HepG2 (cell line): Measurements from ENCODE around the gene FBXO2. TPM values are rescaled to one million over a fixed set of nuclear protein-coding genes. Genes with fewer than 3 reads are reported as not detected.

Experiments
- CC2D1A ChIP-seq: sonication (generic); formaldehyde crosslinking; IDR thresholded peaks from 2 replicates; pipeline ENCODE4 v1.8.1; 2023; ENCODE audit warnings: mild to moderate bottlenecking, missing genetic modification reagents
- EEA1 ChIP-seq: sonication (generic); formaldehyde crosslinking; IDR thresholded peaks from 2 replicates; pipeline ENCODE4 v1.5.1; 2020; ENCODE audit warnings: mild to moderate bottlenecking, missing genetic modification reagents, borderline replicate concordance
- EP300 ChIP-seq, 3 experiments: sonication (generic) in 1 of 3; formaldehyde crosslinking in 1 of 3; IDR thresholded peaks; 2 replicates each; pipeline versions ENCODE4 v1.5.1 to v1.6.1; 2011 to 2020; ENCODE audit warnings: low read depth in 2 of 3, low read length in 2 of 3, borderline replicate concordance in 1 of 3, improper control_type of control experiment in 1 of 3, mild to moderate bottlenecking in 1 of 3, missing genetic modification reagents in 1 of 3, moderate library complexity in 1 of 3
- HDAC6 ChIP-seq: fragments of 200-600 bp; sonication (generic); IDR thresholded peaks from 2 replicates; pipeline ENCODE4 v1.7.0; 2017; ENCODE audit warnings: mild to moderate bottlenecking, antibody characterized with exemption, low read length, low read depth
- MED13 ChIP-seq: sonication (generic); formaldehyde crosslinking; IDR thresholded peaks from 2 replicates; pipeline ENCODE4 v1.5.0; 2020; ENCODE audit warnings: missing genetic modification reagents
- SALL2 ChIP-seq: sonication (generic); formaldehyde crosslinking; IDR thresholded peaks from 2 replicates; pipeline ENCODE4 v1.8.1; 2023; ENCODE audit warnings: mild to moderate bottlenecking, missing genetic modification reagents, inconsistent platforms
- SIN3A ChIP-seq: IDR thresholded peaks from 2 replicates; pipeline ENCODE4 v1.6.1; 2011; ENCODE audit warnings: low read depth, mild to moderate bottlenecking, control low read depth, low read length, borderline replicate concordance
- TSC22D2 ChIP-seq: sonication (generic); formaldehyde crosslinking; IDR thresholded peaks from 2 replicates; pipeline ENCODE4 v1.5.1; 2020; ENCODE audit warnings: missing genetic modification reagents, mild to moderate bottlenecking, borderline replicate concordance
- WIZ ChIP-seq: sonication (generic); formaldehyde crosslinking; IDR thresholded peaks from 2 replicates; pipeline ENCODE4 v1.5.1; 2020; ENCODE audit warnings: mild to moderate bottlenecking, missing genetic modification reagents
- YEATS4 ChIP-seq: sonication (generic); formaldehyde crosslinking; IDR thresholded peaks from 2 replicates; pipeline ENCODE4 v1.4.0; 2020; ENCODE audit warnings: missing genetic modification reagents, borderline replicate concordance
- ZNF260 ChIP-seq: sonication (generic); formaldehyde crosslinking; IDR thresholded peaks from 2 replicates; pipeline ENCODE4 v1.4.0; 2020; ENCODE audit warnings: missing genetic modification reagents, low read depth, mild to moderate bottlenecking, borderline replicate concordance
- ZNF280D ChIP-seq: sonication (generic); formaldehyde crosslinking; IDR thresholded peaks from 2 replicates; pipeline ENCODE4 v1.5.1; 2020; ENCODE audit warnings: mild to moderate bottlenecking, missing genetic modification reagents
- ZNF501 ChIP-seq: sonication (generic); formaldehyde crosslinking; IDR thresholded peaks from 2 replicates; pipeline ENCODE4 v1.5.1; 2020; ENCODE audit warnings: mild to moderate bottlenecking, moderate library complexity, missing genetic modification reagents
- ZSCAN25 ChIP-seq: sonication (generic); formaldehyde crosslinking; IDR thresholded peaks from 2 replicates; pipeline ENCODE4 v1.8.0; 2022; ENCODE audit warnings: mild to moderate bottlenecking, missing genetic modification reagents
- polyA plus RNA-seq, 8 experiments: library from polyadenylated mRNA; depleted of rRNA in 3 of 8; stranded (reverse) in 7 of 8; unstranded in 1 of 8; fragments of >200 nt; fragmentation: Illumina TruSeq in 4 of 8; extraction: Trizol in 4 of 8; gene quantifications; 2 replicates each; pipeline versions ENCODE4 v1.2.1 to v1.2.3, GENCODE V29; 2011 to 2016; ENCODE audit warnings: low read depth in 4 of 8, missing spikeins in 1 of 8, mixed read lengths in 1 of 8; ENCODE audit not compliant: insufficient read depth in 1 of 8
- total RNA-seq, 5 experiments: library from RNA; depleted of rRNA; stranded (reverse); fragments of >200 nt; fragmentation: Illumina TruSeq; extraction: Trizol; gene quantifications; 2 replicates each; pipeline ENCODE4 v1.2.3, GENCODE V29; 2016; ENCODE audit warnings: low read depth in 1 of 5
- TF ChIP-seq, protein P1 (sequence below): sonication (generic); formaldehyde crosslinking; IDR thresholded peaks from 2 replicates; pipeline ENCODE4 v1.4.0; 2020; ENCODE audit warnings: missing genetic modification reagents
- TF ChIP-seq, protein P2 (sequence below): sonication (generic); formaldehyde crosslinking; IDR thresholded peaks from 2 replicates; pipeline ENCODE4 v1.4.0; 2020; ENCODE audit warnings: mild to moderate bottlenecking, missing genetic modification reagents
- TF ChIP-seq, protein P3 (sequence below): sonication (generic); formaldehyde crosslinking; IDR thresholded peaks from 2 replicates; pipeline ENCODE4 v1.8.1; 2023; ENCODE audit warnings: missing genetic modification reagents, inconsistent platforms, borderline replicate concordance
- TF ChIP-seq, protein P4 (sequence below): sonication (generic); formaldehyde crosslinking; IDR thresholded peaks from 2 replicates; pipeline ENCODE4 v1.4.0; 2020; ENCODE audit warnings: missing genetic modification reagents

The FBXO2 gene
- total and polyA plus RNA-seq, 2 of the 13 experiments (the other 11 are each of a cell fraction or from before 2014, with no cell fraction given) = 79.3 to 112 TPM

GRCh38 chr1:11681071-11681771 is 27.0 kb upstream of the FBXO2 start, which contains the start of gene MAD2L2 (continued):
- TF ChIP-seq, protein P1, sequence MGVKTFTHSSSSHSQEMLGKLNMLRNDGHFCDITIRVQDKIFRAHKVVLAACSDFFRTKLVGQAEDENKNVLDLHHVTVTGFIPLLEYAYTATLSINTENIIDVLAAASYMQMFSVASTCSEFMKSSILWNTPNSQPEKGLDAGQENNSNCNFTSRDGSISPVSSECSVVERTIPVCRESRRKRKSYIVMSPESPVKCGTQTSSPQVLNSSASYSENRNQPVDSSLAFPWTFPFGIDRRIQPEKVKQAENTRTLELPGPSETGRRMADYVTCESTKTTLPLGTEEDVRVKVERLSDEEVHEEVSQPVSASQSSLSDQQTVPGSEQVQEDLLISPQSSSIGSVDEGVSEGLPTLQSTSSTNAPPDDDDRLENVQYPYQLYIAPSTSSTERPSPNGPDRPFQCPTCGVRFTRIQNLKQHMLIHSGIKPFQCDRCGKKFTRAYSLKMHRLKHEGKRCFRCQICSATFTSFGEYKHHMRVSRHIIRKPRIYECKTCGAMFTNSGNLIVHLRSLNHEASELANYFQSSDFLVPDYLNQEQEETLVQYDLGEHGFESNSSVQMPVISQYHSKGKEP (CRISPR knock-in tag) = 0 out of 2 replicates have a peak, but pooled peaks have one; percentile 38
- TF ChIP-seq, protein P2, sequence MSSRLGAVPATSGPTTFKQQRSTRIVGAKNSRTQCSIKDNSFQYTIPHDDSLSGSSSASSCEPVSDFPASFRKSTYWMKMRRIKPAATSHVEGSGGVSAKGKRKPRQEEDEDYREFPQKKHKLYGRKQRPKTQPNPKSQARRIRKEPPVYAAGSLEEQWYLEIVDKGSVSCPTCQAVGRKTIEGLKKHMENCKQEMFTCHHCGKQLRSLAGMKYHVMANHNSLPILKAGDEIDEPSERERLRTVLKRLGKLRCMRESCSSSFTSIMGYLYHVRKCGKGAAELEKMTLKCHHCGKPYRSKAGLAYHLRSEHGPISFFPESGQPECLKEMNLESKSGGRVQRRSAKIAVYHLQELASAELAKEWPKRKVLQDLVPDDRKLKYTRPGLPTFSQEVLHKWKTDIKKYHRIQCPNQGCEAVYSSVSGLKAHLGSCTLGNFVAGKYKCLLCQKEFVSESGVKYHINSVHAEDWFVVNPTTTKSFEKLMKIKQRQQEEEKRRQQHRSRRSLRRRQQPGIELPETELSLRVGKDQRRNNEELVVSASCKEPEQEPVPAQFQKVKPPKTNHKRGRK (CRISPR knock-in tag) = no peak
- TF ChIP-seq, protein P3, sequence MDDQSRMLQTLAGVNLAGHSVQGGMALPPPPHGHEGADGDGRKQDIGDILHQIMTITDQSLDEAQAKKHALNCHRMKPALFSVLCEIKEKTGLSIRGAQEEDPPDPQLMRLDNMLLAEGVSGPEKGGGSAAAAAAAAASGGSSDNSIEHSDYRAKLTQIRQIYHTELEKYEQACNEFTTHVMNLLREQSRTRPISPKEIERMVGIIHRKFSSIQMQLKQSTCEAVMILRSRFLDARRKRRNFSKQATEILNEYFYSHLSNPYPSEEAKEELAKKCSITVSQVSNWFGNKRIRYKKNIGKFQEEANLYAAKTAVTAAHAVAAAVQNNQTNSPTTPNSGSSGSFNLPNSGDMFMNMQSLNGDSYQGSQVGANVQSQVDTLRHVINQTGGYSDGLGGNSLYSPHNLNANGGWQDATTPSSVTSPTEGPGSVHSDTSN (CRISPR knock-in tag) = no peak
- TF ChIP-seq YEATS4 (CRISPR knock-in tag) (no peak), ZNF260 (CRISPR knock-in tag) (no peak), ZSCAN25 (CRISPR knock-in tag) (peak; percentile 63; the same call in 1 of the 2 replicates), ZNF501 (CRISPR knock-in tag) (no peak), HDAC6 (no peak), WIZ (no peak), MED13 (no peak), EP300 (IDR thresholded peaks at IDR 0.05; ENCODE audit: low read depth in 2 of 2, low read length in 2 of 2) (no peak), EP300 (CRISPR knock-in tag; IDR thresholded peaks at IDR 0.05; ENCODE audit: borderline replicate concordance) (0 out of 2 replicates have a peak, but pooled peaks have one; percentile 6), CC2D1A (CRISPR knock-in tag) (no peak), TSC22D2 (CRISPR knock-in tag) (no peak), SIN3A (peak; percentile 44; the same call in 1 of the 2 replicates), ZNF280D (CRISPR knock-in tag) (no peak), SALL2 (CRISPR knock-in tag) (no peak), EEA1 (CRISPR knock-in tag) (no peak)
- TF ChIP-seq, protein P4, sequence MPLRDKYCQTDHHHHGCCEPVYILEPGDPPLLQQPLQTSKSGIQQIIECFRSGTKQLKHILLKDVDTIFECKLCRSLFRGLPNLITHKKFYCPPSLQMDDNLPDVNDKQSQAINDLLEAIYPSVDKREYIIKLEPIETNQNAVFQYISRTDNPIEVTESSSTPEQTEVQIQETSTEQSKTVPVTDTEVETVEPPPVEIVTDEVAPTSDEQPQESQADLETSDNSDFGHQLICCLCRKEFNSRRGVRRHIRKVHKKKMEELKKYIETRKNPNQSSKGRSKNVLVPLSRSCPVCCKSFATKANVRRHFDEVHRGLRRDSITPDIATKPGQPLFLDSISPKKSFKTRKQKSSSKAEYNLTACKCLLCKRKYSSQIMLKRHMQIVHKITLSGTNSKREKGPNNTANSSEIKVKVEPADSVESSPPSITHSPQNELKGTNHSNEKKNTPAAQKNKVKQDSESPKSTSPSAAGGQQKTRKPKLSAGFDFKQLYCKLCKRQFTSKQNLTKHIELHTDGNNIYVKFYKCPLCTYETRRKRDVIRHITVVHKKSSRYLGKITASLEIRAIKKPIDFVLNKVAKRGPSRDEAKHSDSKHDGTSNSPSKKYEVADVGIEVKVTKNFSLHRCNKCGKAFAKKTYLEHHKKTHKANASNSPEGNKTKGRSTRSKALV = no peak
